ENCODE data around the gene CYLD. TPM values are rescaled to one million over a fixed set of nuclear protein-coding genes. Genes with fewer than 3 reads are reported as not detected.
A peak's percentile ranks its signal among the peaks of the same experiment; 100 is the strongest.

CYLD gene
- polyA plus RNA-seq, 1 donor (not counting 4 experiments of a cell fraction or from before 2014, with no cell fraction given): 24.7 TPM

DNA sequence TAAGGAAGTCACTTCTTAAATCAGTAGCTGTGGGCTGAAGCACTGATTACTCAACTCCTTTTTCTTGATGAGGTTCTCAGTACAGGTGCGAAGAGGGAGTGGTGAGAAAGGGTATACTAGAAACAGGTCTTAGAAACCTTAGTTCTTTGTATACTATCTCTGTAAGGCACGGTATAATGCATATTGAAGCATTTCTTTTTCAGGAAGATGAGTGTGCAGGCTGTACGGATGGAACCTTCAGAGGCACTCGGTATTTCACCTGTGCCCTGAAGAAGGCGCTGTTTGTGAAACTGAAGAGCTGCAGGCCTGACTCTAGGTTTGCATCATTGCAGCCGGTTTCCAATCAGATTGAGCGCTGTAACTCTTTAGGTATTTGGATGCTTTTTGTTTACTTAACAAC is 39.2 kb downstream of the CYLD start:
- DNase-seq (ENCODE audit: low read depth, low spot score) (no peak), FAIRE-seq (no peak)
- Histone ChIP-seq H3K36me3 (ENCODE audit: control insufficient read depth in 2 of 2, extremely low read depth in 1 of 2, insufficient read depth in 2 of 2, low read length in 2 of 2) (peaks cover 3 to 16% of the 10 kb centered on the region in 2 experiments), H3K4me1 (ENCODE audit: control insufficient read depth, extremely low read depth, insufficient read depth, low read length) (peaks cover 5% of the 10 kb centered on the region), H3K4me3 (ENCODE audit: control insufficient read depth in 2 of 3, extremely low read depth in 1 of 3, insufficient read depth in 2 of 3, low read depth in 1 of 3, low read length in 3 of 3) (no peak overlapping the region), H3K9ac (ENCODE audit: control insufficient read depth, extremely low read depth, insufficient read depth, low read length) (no peak overlapping the region), H2AFZ (ENCODE audit: control insufficient read depth, low read length) (no peak overlapping the region), H3K79me2 (ENCODE audit: control insufficient read depth, insufficient read depth, low read length) (no peaks in the 10 kb centered on the region), H3K4me2 (ENCODE audit: control insufficient read depth, extremely low read depth, insufficient read depth, low read depth, low read length) (no peak overlapping the region), H3K9me3 (ENCODE audit: control insufficient read depth, low read depth, low read length) (no peaks in the 10 kb centered on the region), H3K9me1 (ENCODE audit: control insufficient read depth, extremely low read depth, insufficient read depth, low read length) (no peaks in the 10 kb centered on the region), H3K27me3 (ENCODE audit: control insufficient read depth, extremely low read depth, insufficient read depth, low read length) (no peaks in the 10 kb centered on the region), H4K20me1 (ENCODE audit: control insufficient read depth, extremely low read depth, insufficient read depth, low read length) (no peaks in the 10 kb centered on the region), H3K27ac (ENCODE audit: control insufficient read depth, insufficient read depth, low read length) (no peak overlapping the region)
- TF ChIP-seq EZH2 (IDR thresholded peaks at IDR 0.05; ENCODE audit: low read length): no peak
- TF ChIP-seq, protein P1, sequence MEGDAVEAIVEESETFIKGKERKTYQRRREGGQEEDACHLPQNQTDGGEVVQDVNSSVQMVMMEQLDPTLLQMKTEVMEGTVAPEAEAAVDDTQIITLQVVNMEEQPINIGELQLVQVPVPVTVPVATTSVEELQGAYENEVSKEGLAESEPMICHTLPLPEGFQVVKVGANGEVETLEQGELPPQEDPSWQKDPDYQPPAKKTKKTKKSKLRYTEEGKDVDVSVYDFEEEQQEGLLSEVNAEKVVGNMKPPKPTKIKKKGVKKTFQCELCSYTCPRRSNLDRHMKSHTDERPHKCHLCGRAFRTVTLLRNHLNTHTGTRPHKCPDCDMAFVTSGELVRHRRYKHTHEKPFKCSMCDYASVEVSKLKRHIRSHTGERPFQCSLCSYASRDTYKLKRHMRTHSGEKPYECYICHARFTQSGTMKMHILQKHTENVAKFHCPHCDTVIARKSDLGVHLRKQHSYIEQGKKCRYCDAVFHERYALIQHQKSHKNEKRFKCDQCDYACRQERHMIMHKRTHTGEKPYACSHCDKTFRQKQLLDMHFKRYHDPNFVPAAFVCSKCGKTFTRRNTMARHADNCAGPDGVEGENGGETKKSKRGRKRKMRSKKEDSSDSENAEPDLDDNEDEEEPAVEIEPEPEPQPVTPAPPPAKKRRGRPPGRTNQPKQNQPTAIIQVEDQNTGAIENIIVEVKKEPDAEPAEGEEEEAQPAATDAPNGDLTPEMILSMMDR (optimal IDR thresholded peaks at IDR 0.05 in 1 of 3, IDR thresholded peaks at IDR 0.05 in 1 of 3, conservative IDR thresholded peaks at IDR 0.05 in 1 of 3; ENCODE audit: extremely low read depth in 1 of 3, insufficient read depth in 2 of 3, low read length in 3 of 3): peak; percentile 7 to 29 (median 24)
- dilution Hi-C loops (cut with MboI; ENCODE audit: extremely low pct_ligation_motif_present, low sequenced_read_pairs): no loop called here

DNA sequence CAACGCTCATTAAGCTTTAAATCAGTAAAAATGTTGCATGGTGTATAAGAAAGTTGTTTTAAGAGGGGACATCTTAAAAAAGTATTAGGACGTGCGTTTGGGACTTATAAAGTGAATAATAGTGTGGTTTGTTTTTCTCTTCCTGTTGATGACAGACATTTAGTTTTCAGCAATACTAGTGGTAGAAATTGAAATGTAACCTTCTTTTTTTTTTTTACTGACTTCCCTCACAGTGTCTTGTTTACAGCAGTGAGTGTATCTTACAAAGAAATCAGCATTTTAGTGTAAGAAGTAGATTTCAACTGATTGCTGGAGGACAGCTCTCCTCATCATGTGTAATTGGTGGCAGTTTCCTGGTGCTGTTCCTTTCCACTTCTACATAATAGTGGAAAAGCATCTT is 39.6 kb downstream of the CYLD start:
- no peak overlapping the region for H3K4me2 ChIP-seq (ENCODE audit: control insufficient read depth, extremely low read depth, insufficient read depth, low read depth, low read length)
- no peak overlapping the region for H2AFZ ChIP-seq (ENCODE audit: control insufficient read depth, low read length)
- no peaks in the 10 kb centered on the region for H3K9me3 ChIP-seq (ENCODE audit: control insufficient read depth, low read depth, low read length)
- dilution Hi-C loops (cut with MboI; ENCODE audit: extremely low pct_ligation_motif_present, low sequenced_read_pairs): no loop called here
- no peak overlapping the region for H3K27ac ChIP-seq (ENCODE audit: control insufficient read depth, insufficient read depth, low read length)
- no peak overlapping the region for H3K4me3 ChIP-seq (ENCODE audit: control insufficient read depth in 2 of 3, extremely low read depth in 1 of 3, insufficient read depth in 2 of 3, low read depth in 1 of 3, low read length in 3 of 3)
- DNase-seq (ENCODE audit: low read depth, low spot score) (no peak), FAIRE-seq (no peak)
- peaks cover 5% of the 10 kb centered on the region for H3K4me1 ChIP-seq (ENCODE audit: control insufficient read depth, extremely low read depth, insufficient read depth, low read length)
- H3K27me3 ChIP-seq (ENCODE audit: control insufficient read depth, extremely low read depth, insufficient read depth, low read length): no peaks in the 10 kb centered on the region
- no peaks in the 10 kb centered on the region for H3K79me2 ChIP-seq (ENCODE audit: control insufficient read depth, insufficient read depth, low read length)
- no peaks in the 10 kb centered on the region for H4K20me1 ChIP-seq (ENCODE audit: control insufficient read depth, extremely low read depth, insufficient read depth, low read length)
- no peaks in the 10 kb centered on the region for H3K9me1 ChIP-seq (ENCODE audit: control insufficient read depth, extremely low read depth, insufficient read depth, low read length)
- peaks cover 3 to 16% of the 10 kb centered on the region in 2 experiments for H3K36me3 ChIP-seq (ENCODE audit: control insufficient read depth in 2 of 2, extremely low read depth in 1 of 2, insufficient read depth in 2 of 2, low read length in 2 of 2)
- no peak for TF ChIP-seq EZH2 (IDR thresholded peaks at IDR 0.05; ENCODE audit: low read length)
- TF ChIP-seq, protein P1 (optimal IDR thresholded peaks at IDR 0.05 in 1 of 3, IDR thresholded peaks at IDR 0.05 in 1 of 3, conservative IDR thresholded peaks at IDR 0.05 in 1 of 3; ENCODE audit: extremely low read depth in 1 of 3, insufficient read depth in 2 of 3, low read length in 3 of 3): no peak
- H3K9ac ChIP-seq (ENCODE audit: control insufficient read depth, extremely low read depth, insufficient read depth, low read length): no peak overlapping the region
